Endothelial cell of umbilical vein (primary cell): ENCODE measurements around the gene ABHD13.

Source experiments
- EZH2 ChIP-seq: IDR thresholded peaks from 2 replicates; pipeline ENCODE4 v1.6.1; 2012; ENCODE audit warnings: borderline replicate concordance, low read depth, mild to moderate bottlenecking, moderate library complexity, low read length, inconsistent platforms; ENCODE audit not compliant: severe bottlenecking
- FOS ChIP-seq: IDR thresholded peaks from 2 replicates; pipeline ENCODE4 v1.6.1; 2011; ENCODE audit warnings: mild to moderate bottlenecking, low read length, moderate library complexity, borderline replicate concordance; ENCODE audit not compliant: insufficient read depth
- JUN ChIP-seq: IDR thresholded peaks from 2 replicates; pipeline ENCODE4 v1.6.1; 2011; ENCODE audit warnings: borderline replicate concordance, low read depth; ENCODE audit not compliant: insufficient read length, insufficient read depth
- MYC ChIP-seq: IDR thresholded peaks from one replicate; pipeline ENCODE4 v1.6.1; 2011; ENCODE audit warnings: mild to moderate bottlenecking, low read depth, low read length
- POLR2A ChIP-seq: IDR thresholded peaks from 2 replicates; pipeline ENCODE4 v1.6.1; 2012; ENCODE audit warnings: low read depth, mild to moderate bottlenecking, control low read depth, low read length
- POLR2AphosphoS5 ChIP-seq: IDR thresholded peaks from 2 replicates; pipeline ENCODE4 v1.6.1; 2012; ENCODE audit warnings: low read depth, mild to moderate bottlenecking, control low read depth, low read length, moderate library complexity; ENCODE audit not compliant: insufficient read depth
- TF ChIP-seq, protein P1 (sequence below), 2 donors: IDR thresholded peaks; 1 replicate in 1 of 2; 2 replicates in 1 of 2; pipeline ENCODE4 v1.5.1; 2011; ENCODE audit warnings: low read length in 2 of 2, mild to moderate bottlenecking in 2 of 2, moderate library complexity in 2 of 2, control low read depth in 1 of 2, inconsistent platforms in 1 of 2, low read depth in 1 of 2; ENCODE audit not compliant: insufficient read depth in 1 of 2; ENCODE audit errors: extremely low read depth in 1 of 2
- TF ChIP-seq, protein P2 (sequence below): IDR thresholded peaks from 2 replicates; pipeline ENCODE4 v1.6.1; 2011; ENCODE audit not compliant: insufficient read depth, insufficient read length

DNA sequence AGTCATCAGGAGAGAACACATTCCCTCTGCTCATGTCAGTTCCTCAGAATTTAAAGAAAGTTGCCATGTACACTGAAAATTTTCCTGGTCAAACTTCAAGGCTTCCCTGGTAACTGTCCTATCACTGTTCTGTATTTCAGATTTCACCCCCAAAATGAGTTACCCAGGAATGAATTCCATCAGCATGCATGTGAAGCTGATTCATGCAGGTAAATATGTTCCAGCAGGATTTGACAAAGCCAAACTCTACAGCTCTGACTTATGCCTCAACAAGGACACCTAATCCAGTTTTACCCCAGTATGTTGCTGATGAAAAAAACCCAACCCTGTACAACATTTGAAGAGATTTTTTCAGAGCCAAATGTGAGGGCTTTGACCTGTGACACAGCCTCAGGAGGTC is 24.4 kb upstream of the ABHD13 start:
- TF ChIP-seq, protein P1, sequence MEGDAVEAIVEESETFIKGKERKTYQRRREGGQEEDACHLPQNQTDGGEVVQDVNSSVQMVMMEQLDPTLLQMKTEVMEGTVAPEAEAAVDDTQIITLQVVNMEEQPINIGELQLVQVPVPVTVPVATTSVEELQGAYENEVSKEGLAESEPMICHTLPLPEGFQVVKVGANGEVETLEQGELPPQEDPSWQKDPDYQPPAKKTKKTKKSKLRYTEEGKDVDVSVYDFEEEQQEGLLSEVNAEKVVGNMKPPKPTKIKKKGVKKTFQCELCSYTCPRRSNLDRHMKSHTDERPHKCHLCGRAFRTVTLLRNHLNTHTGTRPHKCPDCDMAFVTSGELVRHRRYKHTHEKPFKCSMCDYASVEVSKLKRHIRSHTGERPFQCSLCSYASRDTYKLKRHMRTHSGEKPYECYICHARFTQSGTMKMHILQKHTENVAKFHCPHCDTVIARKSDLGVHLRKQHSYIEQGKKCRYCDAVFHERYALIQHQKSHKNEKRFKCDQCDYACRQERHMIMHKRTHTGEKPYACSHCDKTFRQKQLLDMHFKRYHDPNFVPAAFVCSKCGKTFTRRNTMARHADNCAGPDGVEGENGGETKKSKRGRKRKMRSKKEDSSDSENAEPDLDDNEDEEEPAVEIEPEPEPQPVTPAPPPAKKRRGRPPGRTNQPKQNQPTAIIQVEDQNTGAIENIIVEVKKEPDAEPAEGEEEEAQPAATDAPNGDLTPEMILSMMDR (IDR thresholded peaks at IDR 0.05; ENCODE audit: extremely low read depth in 1 of 2, insufficient read depth in 1 of 2, low read depth in 1 of 2, low read length in 2 of 2): no peak
- TF ChIP-seq EZH2 (no peak), POLR2A (no peak), POLR2AphosphoS5 (no peak), FOS (no peak), JUN (no peak), MYC (no peak)
- TF ChIP-seq, protein P2, sequence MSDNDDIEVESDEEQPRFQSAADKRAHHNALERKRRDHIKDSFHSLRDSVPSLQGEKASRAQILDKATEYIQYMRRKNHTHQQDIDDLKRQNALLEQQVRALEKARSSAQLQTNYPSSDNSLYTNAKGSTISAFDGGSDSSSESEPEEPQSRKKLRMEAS: no peak
